PC-3 (cell line): ENCODE results near the gene TRAPPC2L. TPM values are rescaled to one million over a fixed set of nuclear protein-coding genes. Genes with fewer than 3 reads are reported as not detected.

Experiments used
- ATAC-seq: fragments of 200-7000 bp; cut with Tn5 transposase; 2 replicates; pipeline ENCODE4 v1.9.1; 2020; ENCODE audit warnings: mild to moderate bottlenecking, moderate library complexity
- BruUV-seq: library from RNA; stranded (reverse); fragments of 400-500 nt; replicated peaks from 2 replicates; lab custom pipeline; 2021; lab: Mats Ljungman, UMichigan
- CTCF ChIA-PET: fragments of 300-600 bp; sonication (Branson Sonifier 250); formaldehyde crosslinking; loops from one replicate; lab custom pipeline; 2022; ENCODE audit warnings: antibody characterized with exemption; lab: Charles Lee
- POLR2A ChIA-PET: fragments of 300-600 bp; sonication (Branson Sonifier 250); formaldehyde crosslinking; loops from one replicate; lab custom pipeline; 2022; ENCODE audit warnings: antibody characterized with exemption; ENCODE audit not compliant: unreplicated experiment; lab: Charles Lee
- DNase-seq: peaks from one replicate; pipeline ENCODE4 v3.0.0-alpha.2; 2015
- H2AFZ ChIP-seq: fragments of 300-600 bp; sonication (generic); 2 replicates; pipeline ENCODE4 v1.6.0; 2016; ENCODE audit warnings: antibody characterized with exemption, low read length
- H3F3A ChIP-seq: fragments of 300-600 bp; sonication (generic); one replicate; pipeline ENCODE4 v1.6.0; 2017; ENCODE audit warnings: antibody characterized with exemption, low read length, control low read depth, mild to moderate bottlenecking; ENCODE audit not compliant: unreplicated experiment
- H3K27ac ChIP-seq: fragments of 300-600 bp; sonication (generic); 2 replicates; pipeline ENCODE4 v1.5.1; 2016; ENCODE audit warnings: mild to moderate bottlenecking, low read length
- H3K27me3 ChIP-seq: fragments of 300-600 bp; sonication (generic); 2 replicates; pipeline ENCODE4 v1.6.1; 2016; ENCODE audit warnings: low read length, mixed read lengths
- H3K36me3 ChIP-seq: fragments of 300-600 bp; sonication (generic); 2 replicates; pipeline ENCODE4 v1.6.1; 2016; ENCODE audit warnings: low read depth, mixed run types, low read length, mixed read lengths
- H3K4me1 ChIP-seq: fragments of 300-600 bp; sonication (generic); 2 replicates; pipeline ENCODE4 v1.5.1; 2016; ENCODE audit warnings: low read length; ENCODE audit not compliant: insufficient read depth
- H3K4me2 ChIP-seq: fragments of 300-600 bp; sonication (generic); 2 replicates; pipeline ENCODE4 v1.6.0; 2016; ENCODE audit warnings: low read length
- H3K4me3 ChIP-seq: fragments of 300-600 bp; sonication (generic); 2 replicates; pipeline ENCODE4 v1.5.1; 2016; ENCODE audit warnings: mild to moderate bottlenecking, low read length, mixed read lengths
- H3K79me2 ChIP-seq: fragments of 300-600 bp; sonication (generic); 2 replicates; pipeline ENCODE4 v1.6.1; 2017; ENCODE audit warnings: low read length, mixed read lengths
- H3K9ac ChIP-seq: fragments of 300-600 bp; sonication (generic); 2 replicates; pipeline ENCODE4 v1.6.0; 2016; ENCODE audit warnings: mild to moderate bottlenecking, low read length
- H3K9me2 ChIP-seq: fragments of 300-600 bp; sonication (generic); replicated peaks from 2 replicates; pipeline ENCODE4 v1.6.1; 2016; ENCODE audit warnings: mixed run types, low read length, mixed read lengths
- H3K9me3 ChIP-seq: fragments of 300-600 bp; sonication (generic); 2 replicates; pipeline ENCODE4 v1.6.1; 2016; ENCODE audit warnings: low read length, mixed read lengths
- H4K20me1 ChIP-seq: fragments of 300-600 bp; sonication (generic); 2 replicates; pipeline ENCODE4 v1.6.1; 2016; ENCODE audit warnings: low read length, mixed read lengths
- CTCF ChIP-seq: fragments of 300-600 bp; sonication (generic); conservative IDR thresholded peaks from 2 replicates; pipeline ENCODE4 v1.5.1; 2017; ENCODE audit warnings: antibody characterized with exemption, low read depth, mild to moderate bottlenecking, low read length
- EZH2 ChIP-seq: fragments of 300-600 bp; sonication (generic); IDR thresholded peaks from one replicate; pipeline ENCODE4 v1.6.1; 2017; ENCODE audit warnings: antibody characterized with exemption, mild to moderate bottlenecking, low read length; ENCODE audit not compliant: unreplicated experiment
- EZH2phosphoT487 ChIP-seq: fragments of 300-600 bp; sonication (generic); IDR thresholded peaks from 2 replicates; pipeline ENCODE4 v1.6.1; 2018; ENCODE audit warnings: mild to moderate bottlenecking, antibody characterized with exemption, low read length, borderline replicate concordance
- intact Hi-C: fragments of 100-400 bp; cut with micrococcal nuclease; formaldehyde crosslinking; loops from 2 replicates; pipeline ENCODE4 v1.9.0; 2023
- total RNA-seq: library from RNA; depleted of rRNA; stranded (reverse); fragments of >200 nt; gene quantifications from 2 replicates; pipeline ENCODE4 v1.2.3, GENCODE V29; 2014

Gene TRAPPC2L
- total RNA-seq, 1 experiment from 2014 or later: 77.5 TPM

DNA sequence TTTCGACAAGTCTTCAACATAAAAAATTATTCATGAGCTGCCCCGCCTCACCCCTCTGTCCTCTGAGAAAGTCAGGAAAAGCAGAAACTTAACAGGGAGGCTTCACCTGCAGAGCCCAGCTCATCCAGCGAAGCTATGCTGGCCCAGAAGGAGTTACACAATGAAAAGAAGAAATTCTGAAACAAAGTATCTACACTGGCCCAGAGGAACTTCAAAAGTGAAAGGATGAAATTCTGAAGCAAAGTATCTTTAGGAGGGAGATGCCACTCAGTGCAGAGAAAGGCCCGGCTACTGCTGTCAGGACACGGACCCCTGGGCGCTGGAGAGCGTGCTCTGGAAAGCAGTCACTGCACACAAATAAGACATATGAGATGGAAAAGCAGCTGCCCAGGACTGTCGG, 1.8 kb upstream of the TRAPPC2L start:
- CTCF ChIA-PET: no interaction called here
- intact Hi-C loops: no loop called here

DNA sequence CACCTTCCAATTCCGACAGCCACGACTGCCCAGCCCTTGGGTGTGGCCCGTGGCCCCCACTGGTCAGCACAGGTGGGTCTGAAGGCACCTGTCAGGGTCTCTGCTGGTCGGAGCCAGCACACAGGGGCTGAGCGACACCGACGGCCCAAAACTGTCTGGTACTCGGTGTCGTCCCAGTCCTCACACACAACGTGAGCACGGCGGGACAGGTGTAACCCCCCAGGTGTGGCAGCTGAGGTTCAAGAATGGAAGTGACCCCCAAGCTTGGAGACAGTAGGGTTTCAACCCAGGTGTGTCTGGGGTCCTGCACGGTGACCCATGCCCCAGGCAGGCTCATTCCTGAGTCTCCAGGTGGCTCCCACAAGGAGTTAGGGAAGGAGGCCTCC, 1.2 kb upstream of the TRAPPC2L start:
- Histone ChIP-seq H3F3A (no peaks in the 10 kb centered on the region), H3K4me2 (peak overlapping the region; percentile 87), H2AFZ (no peak overlapping the region), H3K27me3 (no peaks in the 10 kb centered on the region), H3K9me3 (no peaks in the 10 kb centered on the region), H4K20me1 (no peaks in the 10 kb centered on the region), H3K27ac (no peak overlapping the region), H3K9me2 (no peaks in the 10 kb centered on the region), H3K9ac (peak overlapping the region; percentile 33; the same call in 1 of the 2 replicates), H3K79me2 (peaks cover 25% of the 10 kb centered on the region), H3K4me1 (0 out of 2 replicates have a peak, but pooled peaks cover 6% of the 10 kb centered on the region), H3K4me3 (peak overlapping the region; percentile 69), H3K36me3 (no peaks in the 10 kb centered on the region)
- ATAC-seq (no peak), DNase-seq (no peak)
- TF ChIP-seq EZH2 (no peak), EZH2phosphoT487 (no peak), CTCF (no peak)
- CTCF ChIA-PET: no interaction called here
- no TSS peak for BruUV-seq
- intact Hi-C loops: no loop called here
- POLR2A ChIA-PET: no interaction called here

More for the DNA sequence above, 1.8 kb upstream of the TRAPPC2L start:
- no peak overlapping the region for H2AFZ ChIP-seq
- no peak overlapping the region for H3K9ac ChIP-seq
- no peak for ATAC-seq
- no peaks in the 10 kb centered on the region for H3K9me3 ChIP-seq
- H3K36me3 ChIP-seq: no peaks in the 10 kb centered on the region
- DNase-seq: no peak
- TSS peak; percentile 21 for BruUV-seq
- no peaks in the 10 kb centered on the region for H3F3A ChIP-seq
- POLR2A ChIA-PET: no interaction called here
- 0 out of 2 replicates have a peak, but pooled peaks cover 6% of the 10 kb centered on the region for H3K4me1 ChIP-seq
- no peak overlapping the region for H3K27ac ChIP-seq
- H3K27me3 ChIP-seq: no peaks in the 10 kb centered on the region
- TF ChIP-seq EZH2 (no peak), EZH2phosphoT487 (no peak), CTCF (no peak)
- H3K4me3 ChIP-seq: no peak overlapping the region
- no peaks in the 10 kb centered on the region for H3K9me2 ChIP-seq
- no peak overlapping the region; the same call in 1 of the 2 replicates for H3K4me2 ChIP-seq
- H4K20me1 ChIP-seq: no peaks in the 10 kb centered on the region
- peaks cover 25% of the 10 kb centered on the region for H3K79me2 ChIP-seq

- BruUV-seq: no TSS peak
These were observed 652 bp upstream of the TRAPPC2L start for GRCh38 chr16:88856122-88856827.

More at GRCh38 chr16:88856122-88856827, 652 bp upstream of the TRAPPC2L start:
- DNase-seq (no peak), ATAC-seq (peak; percentile 39)
- Histone ChIP-seq H3K79me2 (peaks cover 25% of the 10 kb centered on the region), H3K4me2 (peak overlapping the region; percentile 87), H3F3A (no peaks in the 10 kb centered on the region), H3K27me3 (no peaks in the 10 kb centered on the region), H3K9ac (peak overlapping the region; percentile 94), H3K27ac (no peak overlapping the region), H4K20me1 (no peaks in the 10 kb centered on the region), H3K9me2 (no peaks in the 10 kb centered on the region), H3K36me3 (no peaks in the 10 kb centered on the region), H2AFZ (no peak overlapping the region), H3K4me3 (peak overlapping the region; percentile 99), H3K9me3 (no peaks in the 10 kb centered on the region), H3K4me1 (0 out of 2 replicates have a peak, but pooled peaks cover 6% of the 10 kb centered on the region)
- intact Hi-C loops: no loop called here
- TF ChIP-seq EZH2 (no peak), CTCF (no peak), EZH2phosphoT487 (no peak)
- CTCF ChIA-PET: interaction anchor here (1.7 to 1.9 kb wide), 2 partner anchors 45 to 119 kb away, joined by 5 to 9 read pairs; partner anchors contain the start of gene APRT
- POLR2A ChIA-PET: no interaction called here
